Measurements from ENCODE around the gene NCKAP1.
"Not testable (repeated sequence)": the region's sequence is repeated elsewhere in the genome, so short reads cannot be mapped to it uniquely, and the experiment has no call there.

NCKAP1 gene

DNA sequence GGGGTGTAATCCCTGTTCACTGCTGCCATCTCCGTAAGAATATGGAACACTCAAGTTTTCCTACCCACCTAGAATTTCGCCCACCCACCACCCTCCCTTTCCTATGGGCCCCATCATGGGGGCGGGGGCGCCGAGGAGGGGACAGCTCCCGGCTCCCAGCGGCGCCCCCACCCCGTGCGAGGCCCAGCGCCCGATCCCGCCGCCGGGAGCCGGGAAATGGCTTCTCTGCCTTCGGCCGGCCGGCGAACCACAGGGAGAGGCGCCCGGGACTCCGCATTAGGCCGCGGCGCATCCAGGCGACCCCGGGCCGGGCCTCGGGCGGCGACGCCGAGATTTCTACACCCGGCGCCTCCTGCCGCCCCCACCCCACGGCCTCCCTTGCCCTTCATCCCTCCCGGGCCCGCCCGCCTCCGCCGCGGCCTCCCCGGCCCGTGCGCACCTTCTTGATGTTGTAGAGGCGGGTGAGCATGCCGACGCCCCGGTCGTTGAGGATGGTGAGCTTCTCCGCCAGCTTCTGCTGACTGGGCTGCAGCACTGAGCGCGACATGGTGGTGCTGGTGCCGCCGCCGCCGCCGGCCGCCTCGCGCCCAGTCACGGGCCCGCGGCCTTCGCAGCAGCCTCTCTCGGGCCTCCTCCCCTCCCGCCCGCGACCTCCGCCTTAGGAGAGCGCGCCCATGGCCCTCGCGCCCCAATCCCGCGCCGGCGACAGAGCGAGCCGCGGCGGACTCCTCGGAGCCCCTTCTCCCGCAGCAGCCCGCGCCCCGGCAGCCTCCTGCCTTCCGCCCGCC, 510 bp downstream of the NCKAP1 start:
- peak in 12 of 14 donors; percentile 14 to 78 (median 61) for DNase-seq

DNA sequence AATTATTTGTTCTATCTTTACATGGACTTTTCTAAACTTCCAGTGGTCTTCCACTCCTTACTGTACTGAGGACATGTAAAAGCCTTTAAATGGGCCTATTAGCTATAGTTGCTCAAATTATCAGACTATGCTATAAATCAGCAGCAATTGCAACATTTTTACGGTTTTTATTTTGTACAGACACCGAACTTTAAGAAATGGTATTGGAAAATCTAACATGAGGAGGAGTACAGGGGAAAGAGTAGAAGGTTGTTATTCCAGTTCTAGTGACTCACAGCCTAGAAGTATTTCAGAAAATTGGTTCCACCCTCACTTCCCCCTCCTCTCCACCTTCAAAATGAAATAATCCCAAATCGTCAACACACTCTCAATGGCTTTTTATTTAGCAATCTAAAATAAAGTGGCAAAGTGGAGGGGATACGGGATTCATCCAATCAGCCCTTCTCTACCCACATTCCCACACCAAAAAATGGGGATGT, 1.1 kb downstream of the NCKAP1 start:
- peak in 1 of 14 donors; percentile 37 for DNase-seq

GRCh38 chr2:183035954-183036669, 2.1 kb downstream of the NCKAP1 start:
- no peak for DNase-seq

DNA sequence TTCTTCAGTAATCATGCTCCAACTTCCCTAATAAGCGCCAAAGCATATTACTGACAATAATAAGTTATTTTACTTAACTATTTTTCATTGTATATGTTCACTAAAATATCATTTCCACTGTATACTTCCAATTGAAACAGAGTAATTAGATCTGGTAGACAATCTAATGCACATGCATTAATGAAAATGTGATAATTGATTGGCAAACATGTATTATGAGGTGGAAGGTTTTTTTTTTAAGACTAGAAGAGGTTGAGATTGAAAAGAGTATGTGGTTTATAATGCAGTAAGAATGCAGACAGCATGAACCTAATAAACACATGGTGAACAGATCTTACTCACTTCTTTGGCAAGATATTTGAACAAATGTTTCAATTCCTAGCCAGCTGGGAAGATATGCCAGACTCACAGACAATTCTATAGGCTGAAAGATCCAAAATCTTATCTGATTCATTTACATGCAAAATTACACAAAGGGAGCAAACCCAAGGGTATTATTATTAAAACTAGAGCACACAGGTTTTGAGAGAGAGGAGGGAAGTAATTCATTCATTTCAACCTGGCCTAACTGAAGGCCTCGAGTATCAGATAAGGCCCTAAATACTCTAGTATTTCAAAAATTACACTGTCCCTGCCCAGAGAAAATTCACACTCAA, 2.8 kb downstream of the NCKAP1 start:
- DNase-seq, result peak in 1 of 14 donors; percentile 5

- no peak for DNase-seq
Observed at GRCh38 chr2:183034806-183035205, 3.5 kb downstream of the NCKAP1 start.

GRCh38 chr2:183033951-183034350, 4.3 kb downstream of the NCKAP1 start:
- no peak for DNase-seq

GRCh38 chr2:183031911-183032794, 6.1 kb downstream of the NCKAP1 start:
- no peak for DNase-seq

DNA sequence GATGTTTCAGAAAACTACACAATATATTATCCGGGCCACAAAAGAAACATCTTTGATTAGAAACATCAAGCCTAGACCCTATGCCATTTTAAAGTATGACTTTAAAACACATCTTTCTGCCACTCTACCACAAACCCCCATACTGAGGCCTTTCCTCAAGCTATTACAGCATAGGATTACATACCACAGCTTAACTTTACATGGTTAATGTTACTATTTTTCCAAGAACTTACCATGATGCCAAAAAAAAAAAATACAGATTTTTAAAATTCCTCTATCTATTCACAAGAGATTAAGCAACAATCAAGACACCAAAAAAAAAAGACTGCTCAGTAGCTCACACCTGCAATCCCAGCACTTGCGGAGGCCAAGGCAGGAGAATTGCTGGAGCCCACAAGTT, 9.0 kb downstream of the NCKAP1 start:
- DNase-seq, result no peak

DNA sequence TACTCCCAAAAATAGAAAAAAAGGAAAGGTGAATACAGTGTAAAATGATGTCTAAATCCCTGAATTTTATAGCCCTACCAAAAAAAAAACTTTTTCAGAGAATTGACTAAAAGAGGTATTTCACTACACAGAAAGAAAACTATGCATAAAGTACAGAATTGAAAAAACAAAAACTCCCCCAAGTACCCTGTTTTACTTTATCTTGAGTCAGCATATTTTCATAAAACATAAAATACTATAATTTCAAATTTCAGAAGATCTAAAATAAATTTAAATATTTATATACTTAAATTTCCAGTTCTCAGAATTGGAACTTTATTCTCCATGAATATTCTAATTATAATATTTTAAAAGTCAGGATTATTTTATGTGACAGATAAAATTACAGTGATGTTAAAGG, 10.1 kb downstream of the NCKAP1 start:
- no peak for DNase-seq

- DNase-seq, result no peak
Observed at GRCh38 chr2:183027443-183027842, 10.8 kb downstream of the NCKAP1 start.

DNA sequence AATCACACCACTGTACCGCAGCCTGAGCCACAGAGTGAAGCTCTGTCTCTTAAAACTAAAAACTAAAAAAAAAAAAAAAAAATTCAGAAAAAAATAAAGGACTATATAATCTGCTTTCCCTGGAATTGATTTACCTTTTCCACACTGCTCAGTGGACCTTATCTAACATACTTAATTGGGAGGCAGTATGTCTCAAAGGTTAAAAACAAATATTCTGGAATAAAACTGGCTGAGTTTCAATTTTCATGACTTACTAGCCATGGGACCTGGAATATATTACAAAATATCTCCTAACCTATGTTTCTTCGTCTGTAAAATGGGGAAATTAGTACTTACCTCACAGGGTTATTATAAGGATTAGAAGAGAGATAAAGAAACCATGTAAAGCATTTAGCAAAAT, 11.8 kb downstream of the NCKAP1 start:
- DNase-seq, result no peak

GRCh38 chr2:183025993-183026392, 12.3 kb downstream of the NCKAP1 start:
- no peak for DNase-seq

DNA sequence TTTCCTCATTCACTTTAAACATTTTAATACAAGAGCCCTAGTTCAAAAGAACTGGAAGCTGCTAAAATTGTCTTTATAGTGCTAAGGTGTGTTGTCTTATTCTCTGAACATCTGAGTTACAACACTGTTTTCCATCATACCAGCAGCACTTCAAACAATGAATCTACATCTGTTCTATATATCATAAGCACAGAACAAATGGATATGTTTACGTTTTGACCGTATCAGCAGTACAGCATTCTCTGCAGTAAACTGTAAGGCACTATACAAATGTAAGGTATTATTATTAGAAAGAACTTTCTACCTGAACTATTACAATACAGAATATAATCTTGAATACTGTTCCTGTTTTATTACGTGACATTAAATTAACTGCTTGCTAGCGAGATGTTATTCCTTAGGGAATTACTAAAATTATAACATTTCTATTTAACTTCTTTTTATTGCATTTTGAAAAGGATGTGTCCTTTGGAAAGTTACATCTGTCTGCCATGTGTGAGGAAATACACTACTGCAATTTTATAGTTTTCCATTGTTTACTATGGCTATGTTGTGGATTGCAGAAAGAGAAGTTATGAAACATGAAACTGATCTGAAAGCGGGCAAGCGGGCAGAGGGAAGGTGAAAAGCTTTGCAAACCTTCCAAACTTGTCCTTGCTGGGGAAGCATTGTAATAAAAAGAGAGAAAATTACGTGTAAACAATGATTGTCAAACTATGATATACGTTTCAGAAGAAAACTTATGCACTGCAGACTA, 13.7 kb downstream of the NCKAP1 start:
- DNase-seq, result no peak

DNA sequence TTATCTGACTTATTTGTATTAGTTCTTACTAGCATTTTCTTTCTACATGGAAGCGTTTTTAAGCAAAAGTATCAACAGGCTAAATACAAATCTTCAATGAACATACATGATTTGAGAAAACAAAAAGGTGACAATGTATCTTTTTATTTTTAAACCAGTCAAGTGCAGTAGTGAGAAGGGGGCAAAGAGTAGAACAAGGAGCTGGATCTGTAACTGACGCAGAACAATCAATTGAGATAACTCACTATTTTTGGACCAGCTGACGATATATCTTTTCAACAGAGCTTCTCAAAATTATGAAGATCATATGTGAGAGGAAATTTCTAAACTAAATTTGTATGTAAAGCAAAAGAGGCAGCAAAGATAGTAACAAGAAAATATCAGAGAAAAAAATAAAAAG, 15.5 kb downstream of the NCKAP1 start:
- no peak for DNase-seq

DNA sequence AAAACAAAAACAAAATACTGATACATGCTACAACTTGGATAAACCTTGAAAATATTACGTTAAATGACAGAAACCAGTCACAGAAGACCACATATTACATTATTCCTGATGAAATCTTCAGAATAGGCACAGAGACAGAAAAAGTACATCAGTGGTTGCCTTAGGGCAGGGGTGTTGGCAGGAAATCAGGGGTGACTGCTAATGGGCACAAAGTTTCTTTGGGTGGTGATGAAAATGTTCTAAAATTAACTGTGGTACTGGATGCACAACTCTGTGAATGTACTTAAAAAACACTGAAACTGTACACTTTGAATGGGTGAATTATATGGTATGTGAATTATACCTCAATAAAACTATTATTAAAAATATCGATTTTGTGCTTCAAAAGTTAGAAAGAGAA, 16.6 kb downstream of the NCKAP1 start:
- DNase-seq, result no peak

GRCh38 chr2:183019718-183020442, 18.4 kb downstream of the NCKAP1 start:
- no peak for DNase-seq

- DNase-seq, result not testable (repeated sequence)
Observed at GRCh38 chr2:183017845-183018244, 20.4 kb downstream of the NCKAP1 start.

- no peak for DNase-seq
Observed at GRCh38 chr2:183014005-183014404, 24.3 kb downstream of the NCKAP1 start.

DNA sequence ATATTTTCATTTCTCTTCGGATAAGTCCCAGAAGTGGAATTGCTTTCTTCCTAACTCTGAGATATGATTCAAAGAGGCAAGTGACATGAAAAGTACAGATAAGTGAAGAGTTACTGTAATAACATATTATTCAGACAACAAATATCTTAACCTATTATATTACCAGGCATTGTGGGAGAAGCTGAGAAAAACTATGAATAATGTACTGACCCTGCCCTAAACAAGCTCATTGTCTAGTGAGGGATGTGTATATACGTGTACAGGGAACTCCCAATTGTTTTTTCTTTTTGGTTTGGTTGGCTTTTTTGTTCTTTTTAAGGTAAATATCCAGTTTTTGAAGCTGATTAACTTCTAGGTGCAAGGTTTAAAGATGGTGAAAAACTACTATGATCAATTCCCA, 26.5 kb downstream of the NCKAP1 start:
- no peak for DNase-seq

DNA sequence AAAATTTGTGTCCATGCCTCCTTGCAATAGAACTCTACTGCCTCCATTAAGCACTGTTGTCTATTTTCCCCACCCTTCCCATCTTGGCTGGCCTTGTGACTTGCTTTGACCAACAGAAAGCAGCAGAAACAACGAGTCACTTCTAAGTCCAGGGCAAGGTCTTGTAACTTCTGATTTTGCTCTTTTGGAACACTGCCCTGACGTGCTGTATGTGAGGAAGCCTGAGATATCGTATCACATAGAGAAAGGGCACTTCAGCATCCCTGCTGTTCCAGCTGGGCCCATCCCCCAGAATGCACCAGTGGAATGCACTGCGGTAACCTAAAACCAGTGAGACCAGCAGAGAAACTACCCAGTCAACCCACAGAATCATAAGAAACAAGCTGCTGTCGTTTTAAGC, 28.1 kb downstream of the NCKAP1 start:
- peak in 1 of 14 donors; percentile 20 for DNase-seq
